Measurements from ENCODE around the gene KLKB1.

Gene KLKB1

DNA sequence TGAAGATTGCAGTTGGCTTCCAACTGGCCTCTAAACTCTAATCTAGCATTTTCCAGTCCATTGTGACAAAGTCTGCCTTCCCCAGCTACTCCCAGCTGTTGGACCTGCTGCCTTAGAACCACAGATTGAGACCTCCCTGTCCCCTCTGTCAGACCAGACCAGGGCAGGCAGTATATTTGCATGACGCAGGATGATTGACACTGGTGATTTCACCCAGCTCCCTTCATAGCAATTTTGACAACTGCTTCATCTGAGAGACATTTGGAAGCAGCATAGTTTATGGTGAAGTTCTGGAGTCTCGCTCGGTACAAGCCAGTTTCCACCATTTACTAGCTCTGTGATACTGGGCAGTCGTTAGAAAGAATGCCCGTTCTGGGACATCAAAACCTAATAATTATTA lies 33.5 kb upstream of the KLKB1 start:
- TF ChIP-seq BACH2 (CRISPR knock-in tag; IDR thresholded peaks at IDR 0.05; ENCODE audit: borderline replicate concordance) (no peak), ZC3H10 (CRISPR knock-in tag; IDR thresholded peaks at IDR 0.05) (no peak), SNAI2 (CRISPR knock-in tag; IDR thresholded peaks at IDR 0.05) (no peak), GLIS3 (CRISPR knock-in tag; IDR thresholded peaks at IDR 0.05) (no peak), OSR1 (CRISPR knock-in tag; IDR thresholded peaks at IDR 0.05) (no peak), PPARA (CRISPR knock-in tag; IDR thresholded peaks at IDR 0.05; ENCODE audit: borderline replicate concordance) (no peak), ZFP3 (CRISPR knock-in tag; IDR thresholded peaks at IDR 0.05) (no peak), TCF4 (CRISPR knock-in tag; IDR thresholded peaks at IDR 0.05; ENCODE audit: borderline replicate concordance) (no peak), TOX (CRISPR knock-in tag; IDR thresholded peaks at IDR 0.05; ENCODE audit: borderline replicate concordance) (no peak), ZNF70 (CRISPR knock-in tag; IDR thresholded peaks at IDR 0.05) (no peak), CSDC2 (CRISPR knock-in tag; IDR thresholded peaks at IDR 0.05) (no peak), ISL1 (CRISPR knock-in tag; IDR thresholded peaks at IDR 0.05) (no peak), ESRRG (CRISPR knock-in tag; IDR thresholded peaks at IDR 0.05) (no peak), ZNF565 (CRISPR knock-in tag; conservative IDR thresholded peaks at IDR 0.05; ENCODE audit: low read depth) (no peak), ARNTL (CRISPR knock-in tag; IDR thresholded peaks at IDR 0.05; ENCODE audit: borderline replicate concordance, low read depth) (no peak), RARB (CRISPR knock-in tag; IDR thresholded peaks at IDR 0.05) (no peak)
- TF ChIP-seq, protein P1, sequence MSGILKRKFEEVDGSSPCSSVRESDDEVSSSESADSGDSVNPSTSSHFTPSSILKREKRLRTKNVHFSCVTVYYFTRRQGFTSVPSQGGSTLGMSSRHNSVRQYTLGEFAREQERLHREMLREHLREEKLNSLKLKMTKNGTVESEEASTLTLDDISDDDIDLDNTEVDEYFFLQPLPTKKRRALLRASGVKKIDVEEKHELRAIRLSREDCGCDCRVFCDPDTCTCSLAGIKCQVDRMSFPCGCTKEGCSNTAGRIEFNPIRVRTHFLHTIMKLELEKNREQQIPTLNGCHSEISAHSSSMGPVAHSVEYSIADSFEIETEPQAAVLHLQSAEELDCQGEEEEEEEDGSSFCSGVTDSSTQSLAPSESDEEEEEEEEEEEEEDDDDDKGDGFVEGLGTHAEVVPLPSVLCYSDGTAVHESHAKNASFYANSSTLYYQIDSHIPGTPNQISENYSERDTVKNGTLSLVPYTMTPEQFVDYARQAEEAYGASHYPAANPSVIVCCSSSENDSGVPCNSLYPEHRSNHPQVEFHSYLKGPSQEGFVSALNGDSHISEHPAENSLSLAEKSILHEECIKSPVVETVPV (CRISPR knock-in tag; IDR thresholded peaks at IDR 0.05) = no peak
- TF ChIP-seq, protein P2, sequence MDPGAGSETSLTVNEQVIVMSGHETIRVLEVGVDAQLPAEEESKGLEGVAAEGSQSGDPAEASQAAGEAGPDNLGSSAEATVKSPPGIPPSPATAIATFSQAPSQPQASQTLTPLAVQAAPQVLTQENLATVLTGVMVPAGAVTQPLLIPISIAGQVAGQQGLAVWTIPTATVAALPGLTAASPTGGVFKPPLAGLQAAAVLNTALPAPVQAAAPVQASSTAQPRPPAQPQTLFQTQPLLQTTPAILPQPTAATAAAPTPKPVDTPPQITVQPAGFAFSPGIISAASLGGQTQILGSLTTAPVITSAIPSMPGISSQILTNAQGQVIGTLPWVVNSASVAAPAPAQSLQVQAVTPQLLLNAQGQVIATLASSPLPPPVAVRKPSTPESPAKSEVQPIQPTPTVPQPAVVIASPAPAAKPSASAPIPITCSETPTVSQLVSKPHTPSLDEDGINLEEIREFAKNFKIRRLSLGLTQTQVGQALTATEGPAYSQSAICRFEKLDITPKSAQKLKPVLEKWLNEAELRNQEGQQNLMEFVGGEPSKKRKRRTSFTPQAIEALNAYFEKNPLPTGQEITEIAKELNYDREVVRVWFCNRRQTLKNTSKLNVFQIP (CRISPR knock-in tag; IDR thresholded peaks at IDR 0.05; ENCODE audit: borderline replicate concordance, low read depth) = no peak
- TF ChIP-seq, protein P3, sequence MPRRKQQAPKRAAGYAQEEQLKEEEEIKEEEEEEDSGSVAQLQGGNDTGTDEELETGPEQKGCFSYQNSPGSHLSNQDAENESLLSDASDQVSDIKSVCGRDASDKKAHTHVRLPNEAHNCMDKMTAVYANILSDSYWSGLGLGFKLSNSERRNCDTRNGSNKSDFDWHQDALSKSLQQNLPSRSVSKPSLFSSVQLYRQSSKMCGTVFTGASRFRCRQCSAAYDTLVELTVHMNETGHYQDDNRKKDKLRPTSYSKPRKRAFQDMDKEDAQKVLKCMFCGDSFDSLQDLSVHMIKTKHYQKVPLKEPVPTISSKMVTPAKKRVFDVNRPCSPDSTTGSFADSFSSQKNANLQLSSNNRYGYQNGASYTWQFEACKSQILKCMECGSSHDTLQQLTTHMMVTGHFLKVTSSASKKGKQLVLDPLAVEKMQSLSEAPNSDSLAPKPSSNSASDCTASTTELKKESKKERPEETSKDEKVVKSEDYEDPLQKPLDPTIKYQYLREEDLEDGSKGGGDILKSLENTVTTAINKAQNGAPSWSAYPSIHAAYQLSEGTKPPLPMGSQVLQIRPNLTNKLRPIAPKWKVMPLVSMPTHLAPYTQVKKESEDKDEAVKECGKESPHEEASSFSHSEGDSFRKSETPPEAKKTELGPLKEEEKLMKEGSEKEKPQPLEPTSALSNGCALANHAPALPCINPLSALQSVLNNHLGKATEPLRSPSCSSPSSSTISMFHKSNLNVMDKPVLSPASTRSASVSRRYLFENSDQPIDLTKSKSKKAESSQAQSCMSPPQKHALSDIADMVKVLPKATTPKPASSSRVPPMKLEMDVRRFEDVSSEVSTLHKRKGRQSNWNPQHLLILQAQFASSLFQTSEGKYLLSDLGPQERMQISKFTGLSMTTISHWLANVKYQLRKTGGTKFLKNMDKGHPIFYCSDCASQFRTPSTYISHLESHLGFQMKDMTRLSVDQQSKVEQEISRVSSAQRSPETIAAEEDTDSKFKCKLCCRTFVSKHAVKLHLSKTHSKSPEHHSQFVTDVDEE (CRISPR knock-in tag; IDR thresholded peaks at IDR 0.05) = no peak
- TF ChIP-seq, protein P4, sequence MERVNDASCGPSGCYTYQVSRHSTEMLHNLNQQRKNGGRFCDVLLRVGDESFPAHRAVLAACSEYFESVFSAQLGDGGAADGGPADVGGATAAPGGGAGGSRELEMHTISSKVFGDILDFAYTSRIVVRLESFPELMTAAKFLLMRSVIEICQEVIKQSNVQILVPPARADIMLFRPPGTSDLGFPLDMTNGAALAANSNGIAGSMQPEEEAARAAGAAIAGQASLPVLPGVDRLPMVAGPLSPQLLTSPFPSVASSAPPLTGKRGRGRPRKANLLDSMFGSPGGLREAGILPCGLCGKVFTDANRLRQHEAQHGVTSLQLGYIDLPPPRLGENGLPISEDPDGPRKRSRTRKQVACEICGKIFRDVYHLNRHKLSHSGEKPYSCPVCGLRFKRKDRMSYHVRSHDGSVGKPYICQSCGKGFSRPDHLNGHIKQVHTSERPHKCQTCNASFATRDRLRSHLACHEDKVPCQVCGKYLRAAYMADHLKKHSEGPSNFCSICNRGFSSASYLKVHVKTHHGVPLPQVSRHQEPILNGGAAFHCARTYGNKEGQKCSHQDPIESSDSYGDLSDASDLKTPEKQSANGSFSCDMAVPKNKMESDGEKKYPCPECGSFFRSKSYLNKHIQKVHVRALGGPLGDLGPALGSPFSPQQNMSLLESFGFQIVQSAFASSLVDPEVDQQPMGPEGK (CRISPR knock-in tag; IDR thresholded peaks at IDR 0.05; ENCODE audit: borderline replicate concordance) = no peak
- ATAC-seq = no peak

DNA sequence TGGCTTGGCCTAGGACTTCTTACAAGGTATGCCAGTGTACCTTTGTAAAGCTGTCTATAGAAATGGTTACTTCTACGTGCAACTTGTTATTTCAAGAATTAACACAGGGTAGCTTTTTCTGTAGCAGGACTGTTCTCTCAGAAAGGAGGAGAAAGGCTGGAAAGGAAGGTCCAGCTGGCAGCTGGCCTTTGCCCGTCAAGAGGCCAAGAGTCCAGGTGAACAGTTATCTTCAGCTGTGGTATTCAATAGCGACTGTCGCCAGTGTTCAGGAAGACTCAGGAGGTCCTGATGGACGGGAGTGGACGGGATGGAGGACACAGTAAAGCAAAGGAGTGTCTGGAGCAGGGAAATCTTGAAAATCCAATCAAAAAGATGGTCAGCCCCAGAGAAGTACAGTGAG lies 31.2 kb upstream of the KLKB1 start:
- ATAC-seq = no peak
- no peak for TF ChIP-seq SNAI2 (CRISPR knock-in tag; IDR thresholded peaks at IDR 0.05)
- TF ChIP-seq, protein P3 (CRISPR knock-in tag; IDR thresholded peaks at IDR 0.05) = no peak
- TF ChIP-seq GLIS3 (CRISPR knock-in tag; IDR thresholded peaks at IDR 0.05) = no peak
- no peak for TF ChIP-seq ISL1 (CRISPR knock-in tag; IDR thresholded peaks at IDR 0.05)
- no peak for TF ChIP-seq ESRRG (CRISPR knock-in tag; IDR thresholded peaks at IDR 0.05)
- no peak for TF ChIP-seq PPARA (CRISPR knock-in tag; IDR thresholded peaks at IDR 0.05; ENCODE audit: borderline replicate concordance)
- TF ChIP-seq, protein P2 (CRISPR knock-in tag; IDR thresholded peaks at IDR 0.05; ENCODE audit: borderline replicate concordance, low read depth) = no peak
- TF ChIP-seq RARB (CRISPR knock-in tag; IDR thresholded peaks at IDR 0.05) = no peak
- no peak for TF ChIP-seq CSDC2 (CRISPR knock-in tag; IDR thresholded peaks at IDR 0.05)
- TF ChIP-seq, protein P4 (CRISPR knock-in tag; IDR thresholded peaks at IDR 0.05; ENCODE audit: borderline replicate concordance) = no peak
- no peak for TF ChIP-seq ARNTL (CRISPR knock-in tag; IDR thresholded peaks at IDR 0.05; ENCODE audit: borderline replicate concordance, low read depth)
- no peak for TF ChIP-seq ZC3H10 (CRISPR knock-in tag; IDR thresholded peaks at IDR 0.05)
- no peak for TF ChIP-seq ZNF565 (CRISPR knock-in tag; conservative IDR thresholded peaks at IDR 0.05; ENCODE audit: low read depth)
- TF ChIP-seq ZNF70 (CRISPR knock-in tag; IDR thresholded peaks at IDR 0.05) = no peak
